ENCODE data around the gene FTSJ1. TPM values are rescaled to one million over a fixed set of nuclear protein-coding genes. Genes with fewer than 3 reads are reported as not detected.

The FTSJ1 gene
- total and polyA plus RNA-seq, 2 of the 8 experiments (the other 6 are each of a cell fraction or from before 2014, with no cell fraction given) = 62.4 to 80.4 TPM

DNA sequence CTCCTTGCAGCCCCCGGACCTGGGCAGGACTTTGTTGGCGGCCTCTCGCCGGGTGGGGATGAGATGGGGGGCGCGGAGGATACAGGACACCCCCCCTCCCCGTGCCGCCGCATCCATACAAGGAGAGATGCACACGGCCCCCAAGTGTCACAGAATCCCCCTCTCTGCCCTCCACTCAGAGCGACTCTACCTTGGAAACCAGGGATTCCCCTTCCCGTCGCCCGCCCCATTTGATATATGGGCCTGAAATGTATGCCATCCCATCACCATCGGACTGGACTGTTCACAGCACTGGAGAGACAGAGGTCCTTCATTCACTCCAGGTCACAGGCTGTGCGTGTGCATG is 33.2 kb downstream of the FTSJ1 start:
- H3K23ac ChIP-seq (ENCODE audit: insufficient read length) = no peak overlapping the region
- H3K18ac ChIP-seq (ENCODE audit: extremely low read depth, low read length) = no peak overlapping the region
- no peak overlapping the region for H2BK120ac ChIP-seq (replicated peaks; ENCODE audit: low read depth, low read length)
- peaks cover 0 to 5% (median 2%) of the 10 kb centered on the region in 4 experiments; a peak in 4 of 7 replicates for H3K4me1 ChIP-seq (replicated peaks in 1 of 4; ENCODE audit: control insufficient read depth in 3 of 4, insufficient read depth in 4 of 4, low read length in 3 of 4)
- H2AFZ ChIP-seq (ENCODE audit: low read length) = no peak overlapping the region
- no peaks in the 10 kb centered on the region for H3K9me3 ChIP-seq (ENCODE audit: insufficient read depth in 2 of 2, low read depth in 1 of 2, low read length in 1 of 2)
- H2BK12ac ChIP-seq (ENCODE audit: low read depth, low read length) = no peak overlapping the region
- CTCF ChIA-PET (ENCODE audit: partially characterized antibody) = no interaction called here
- no peak overlapping the region for H3K4ac ChIP-seq (replicated peaks; ENCODE audit: insufficient read length, low read depth, low read length)
- H3K79me1 ChIP-seq (ENCODE audit: low read depth, low read length) = no peaks in the 10 kb centered on the region
- H2AK5ac ChIP-seq (ENCODE audit: low read depth, low read length) = no peak overlapping the region
- peak overlapping the region; percentile 60 to 93 (median 72) for H3K4me3 ChIP-seq (ENCODE audit: extremely low read depth in 1 of 4, insufficient read depth in 2 of 4, low read depth in 3 of 4, low read length in 4 of 4)
- FAIRE-seq (no peak), DNase-seq (ENCODE audit: low read depth in 1 of 2, low spot score in 2 of 2) (no peak)
- no peaks in the 10 kb centered on the region; a peak in 2 of 7 replicates for H3K27me3 ChIP-seq (replicated peaks in 1 of 4; ENCODE audit: control insufficient read depth in 3 of 4, extremely low read depth in 1 of 4, insufficient read depth in 3 of 4, low read length in 3 of 4)
- H3K36me3 ChIP-seq (ENCODE audit: control insufficient read depth in 2 of 4, insufficient read depth in 4 of 4, low read length in 3 of 4) = no peaks in the 10 kb centered on the region
- peak overlapping the region; percentile 77 to 95 for H3K4me2 ChIP-seq (ENCODE audit: insufficient read depth in 1 of 2, low read depth in 2 of 2, low read length in 2 of 2)
- H3K14ac ChIP-seq (ENCODE audit: insufficient read length) = no peak overlapping the region
- peak overlapping the region in 2 of 4 experiments; percentile 18 to 22; a peak in 3 of 7 replicates for H3K9ac ChIP-seq (replicated peaks in 1 of 4; ENCODE audit: extremely low read depth in 1 of 4, low read depth in 3 of 4, low read length in 3 of 4)
- H2BK5ac ChIP-seq (ENCODE audit: low read depth, low read length) = no peak overlapping the region
- H2BK20ac ChIP-seq (ENCODE audit: low read length) = no peak overlapping the region
- no peak overlapping the region for H4K91ac ChIP-seq (replicated peaks; ENCODE audit: insufficient read length, low read length)
- H4K8ac ChIP-seq (ENCODE audit: extremely low read depth, insufficient read depth, low read length) = peak overlapping the region; percentile 80; the same call in 1 of the 2 replicates
- no peaks in the 10 kb centered on the region; the same call in 1 of the 2 replicates for H3K23me2 ChIP-seq (ENCODE audit: low read depth, low read length)
- no peak overlapping the region for H4K5ac ChIP-seq (ENCODE audit: insufficient read length, low read depth, low read length)
- no peak overlapping the region for H3K56ac ChIP-seq (replicated peaks; ENCODE audit: insufficient read length, low read depth, low read length)
- no peaks in the 10 kb centered on the region for H4K20me1 ChIP-seq (replicated peaks in 1 of 2; ENCODE audit: control insufficient read depth in 1 of 2, insufficient read depth in 2 of 2, low read length in 2 of 2)
- WGBS, 2 experiments (ENCODE audit: extremely low coverage in 1 of 2, insufficient coverage in 1 of 2, insufficient read length in 1 of 2, insufficient replicate concordance in 2 of 2, low coverage in 1 of 2, low lambda C conversion rate in 2 of 2, missing lambda C conversion rate in 1 of 2) = 6% methylated on average over 6 of the region's 16 CpGs; no CpG with 5 or more reads in 1 of the 2 experiments
- H3K79me2 ChIP-seq (ENCODE audit: control insufficient read depth in 1 of 2, insufficient read depth in 2 of 2, low read length in 2 of 2) = no peaks in the 10 kb centered on the region
- POLR2A ChIA-PET (ENCODE audit: partially characterized antibody) = no interaction called here
- no peak overlapping the region for H2BK15ac ChIP-seq (ENCODE audit: low read length)
- H3K27ac ChIP-seq (ENCODE audit: low read depth, low read length) = no peak overlapping the region
- no peak for TF ChIP-seq SIN3A (conservative IDR thresholded peaks at IDR 0.05 in 1 of 2, IDR thresholded peaks at IDR 0.05 in 1 of 2; ENCODE audit: low read depth in 1 of 2, low read length in 2 of 2)
- no peak for TF ChIP-seq GABPA (IDR thresholded peaks at IDR 0.05; ENCODE audit: borderline replicate concordance, insufficient read depth, low read length)
- no peak for TF ChIP-seq SP1 (IDR thresholded peaks at IDR 0.05; ENCODE audit: low read depth, low read length)
- no peak for TF ChIP-seq TEAD4 (IDR thresholded peaks at IDR 0.05; ENCODE audit: low read depth, low read length)
- no peak for TF ChIP-seq CHD2 (IDR thresholded peaks at IDR 0.05; ENCODE audit: low read length)
- no peak for TF ChIP-seq EP300 (IDR thresholded peaks at IDR 0.05; ENCODE audit: borderline replicate concordance in 1 of 2, low read depth in 2 of 2, low read length in 2 of 2)
- TF ChIP-seq CTBP2 (IDR thresholded peaks at IDR 0.05; ENCODE audit: borderline replicate concordance, insufficient read depth, insufficient read length, low read length) = no peak
- TF ChIP-seq KDM4A (IDR thresholded peaks at IDR 0.05; ENCODE audit: low read depth, low read length, severe bottlenecking) = no peak
- no peak for TF ChIP-seq PHF8 (conservative IDR thresholded peaks at IDR 0.05; ENCODE audit: low read depth, low read length)
- TF ChIP-seq RFX5 (IDR thresholded peaks at IDR 0.05; ENCODE audit: borderline replicate concordance, low read depth, low read length) = no peak
- TF ChIP-seq SRF (IDR thresholded peaks at IDR 0.05; ENCODE audit: low read depth, low read length) = no peak
- TF ChIP-seq SUZ12 (IDR thresholded peaks at IDR 0.05; ENCODE audit: low read length) = no peak
- TF ChIP-seq ASH2L (IDR thresholded peaks at IDR 0.05; ENCODE audit: low read length) = no peak

All from H1 (cell line).